T-cell (primary cell): Measurements from ENCODE around the gene HTATIP2. TPM values are rescaled to one million over a fixed set of nuclear protein-coding genes. Genes with fewer than 3 reads are reported as not detected.

ENCODE experiments used
- ATAC-seq, 4 experiments: fragments of 200-7000 bp in 3 of 4; fragments of 150-1000 bp in 1 of 4; cut with Tn5 transposase; replicated peaks in 1 of 4; 1 replicate in 3 of 4; 2 replicates in 1 of 4; pipeline ENCODE4 v1.10.0; 2021; ENCODE audit warnings: moderate library complexity in 3 of 4, mild to moderate bottlenecking in 2 of 4, moderate number of reproducible peaks in 1 of 4
- CTCF ChIA-PET, 2 donors: fragments of 300-600 bp; sonication (Branson Sonifier 250); formaldehyde crosslinking; loops; one replicate each; lab custom pipeline; 2022; ENCODE audit warnings: antibody characterized with exemption in 2 of 2; lab: Charles Lee
- POLR2A ChIA-PET, 2 donors: fragments of 300-600 bp; sonication (Branson Sonifier 250); formaldehyde crosslinking; loops; one replicate each; lab custom pipeline; 2022; ENCODE audit warnings: antibody characterized with exemption in 2 of 2; lab: Charles Lee
- DNase-seq, 35 experiments: peaks; one replicate each; pipeline versions ENCODE4 v3.0.0 to v3.0.0-alpha.2; 2013 to 2023
- H3K27ac ChIP-seq: one replicate; pipeline ENCODE4 v1.5.1; 2013; ENCODE audit warnings: low read length
- H3K27me3 ChIP-seq, 2 experiments: replicated peaks in 1 of 2; 1 replicate in 1 of 2; 2 replicates in 1 of 2; pipeline versions ENCODE4 v1.6.1 to v1.7.0; 2013; ENCODE audit warnings: low read length in 1 of 2, mixed read lengths in 1 of 2; ENCODE audit not compliant: control insufficient read depth in 2 of 2, insufficient read depth in 2 of 2; ENCODE audit errors: extremely low read depth in 1 of 2
- H3K36me3 ChIP-seq, 2 donors: 1 replicate in 1 of 2; 2 replicates in 1 of 2; pipeline versions ENCODE4 v1.6.1 to v1.7.0; 2013; ENCODE audit warnings: low read length in 1 of 2; ENCODE audit not compliant: control insufficient read depth in 2 of 2, insufficient read depth in 1 of 2; ENCODE audit errors: extremely low read depth in 1 of 2
- H3K4me1 ChIP-seq, 2 experiments: 1 replicate in 1 of 2; 2 replicates in 1 of 2; pipeline versions ENCODE4 v1.6.1 to v1.7.0; 2013; ENCODE audit warnings: low read length in 2 of 2, mixed read lengths in 1 of 2; ENCODE audit not compliant: insufficient read depth in 2 of 2, control insufficient read depth in 1 of 2; ENCODE audit errors: extremely low read depth in 1 of 2
- H3K4me3 ChIP-seq, 2 donors: 1 replicate in 1 of 2; 2 replicates in 1 of 2; pipeline versions ENCODE4 v1.5.1 to v1.7.0; 2013; ENCODE audit warnings: mild to moderate bottlenecking in 2 of 2, low read length in 1 of 2, moderate library complexity in 1 of 2; ENCODE audit not compliant: control insufficient read depth in 1 of 2; ENCODE audit errors: extremely low read depth in 1 of 2
- H3K9me3 ChIP-seq: 2 replicates; pipeline ENCODE4 v1.7.0; 2013
- H3K27ac Mint-ChIP-seq, 2 donors: one replicate each; pipeline ENCODE4 v1.8.0; 2020 to 2021; ENCODE audit warnings: mild to moderate bottlenecking in 2 of 2, mixed read lengths in 2 of 2
- H3K27me3 Mint-ChIP-seq, 2 donors: one replicate each; pipeline ENCODE4 v1.8.0; 2021 to 2022; ENCODE audit warnings: mixed read lengths in 2 of 2
- H3K36me3 Mint-ChIP-seq: one replicate; pipeline ENCODE4 v1.8.0; 2021; ENCODE audit warnings: mixed read lengths
- H3K4me1 Mint-ChIP-seq, 3 donors: one replicate each; pipeline ENCODE4 v1.8.0; 2020 to 2022; ENCODE audit warnings: mixed read lengths in 3 of 3, mild to moderate bottlenecking in 1 of 3
- H3K4me3 Mint-ChIP-seq, 3 donors: one replicate each; pipeline ENCODE4 v1.8.0; 2020 to 2022; ENCODE audit warnings: mild to moderate bottlenecking in 3 of 3, mixed read lengths in 3 of 3, moderate library complexity in 3 of 3
- H3K9me3 Mint-ChIP-seq, 3 donors: one replicate each; pipeline ENCODE4 v1.8.0; 2020 to 2022; ENCODE audit warnings: mixed read lengths in 3 of 3
- WGBS: methylation state at CpG from one replicate; pipeline ENCODE4 v1.1.5; 2013; ENCODE audit warnings: missing lambda C conversion rate; ENCODE audit not compliant: insufficient coverage; 5-methylcytosine and 5-hydroxymethylcytosine counted together
- total RNA-seq, 35 experiments: library from RNA in 6 of 35; stranded (reverse) in 6 of 35; fragments of 120-200 nt in 1 of 35; gene quantifications; one replicate each; pipeline versions ENCODE4 v1.2.1 to v1.2.4 and lab custom pipeline; 2013 to 2026

Gene HTATIP2
- total RNA-seq, 5 donors from 2014 or later (not counting 1 experiment from before 2014, with no cell fraction given) = 16.0 to 46.9 (median 40.0) TPM

DNA sequence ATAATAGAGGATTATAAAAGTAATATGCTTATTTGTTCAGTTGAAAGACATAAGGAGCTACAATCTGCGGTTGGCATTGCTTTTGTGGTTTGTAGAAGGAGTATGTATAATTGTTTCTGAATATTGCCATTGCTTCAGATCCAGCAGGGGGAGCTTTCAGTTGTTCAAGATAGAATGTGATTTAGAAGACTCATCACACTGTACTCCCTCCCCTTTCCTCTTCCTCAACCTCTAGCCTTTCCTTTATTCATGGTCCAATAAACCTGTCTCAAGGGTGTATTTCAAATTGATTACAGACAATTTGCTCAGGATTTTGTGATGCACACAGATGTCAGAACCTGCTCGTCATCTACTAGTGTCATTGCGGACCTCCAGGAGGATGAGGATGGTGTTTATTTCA is 33.8 kb downstream of the HTATIP2 start:
- Histone ChIP-seq H3K4me1 (no peaks in the 10 kb centered on the region), H3K4me3 (no peak overlapping the region), H3K27ac (no peak overlapping the region), H3K27me3 (no peaks in the 10 kb centered on the region), H3K9me3 (no peaks in the 10 kb centered on the region), H3K36me3 (peaks cover 0 to 25% of the 10 kb centered on the region in 2 donors)
- H3K36me3 Mint-ChIP-seq = peaks cover 39% of the 10 kb centered on the region
- no peaks in the 10 kb centered on the region for H3K27me3 Mint-ChIP-seq
- no peak overlapping the region for H3K4me3 Mint-ChIP-seq
- 100% methylated on average over 2 of the region's 3 CpGs for WGBS
- POLR2A ChIA-PET = no interaction called here
- DNase-seq = peak in 13 of 35 experiments; percentile 1 to 58 (median 13)
- H3K4me1 Mint-ChIP-seq = peaks cover 8 to 23% (median 14%) of the 10 kb centered on the region in 3 donors
- H3K9me3 Mint-ChIP-seq = no peaks in the 10 kb centered on the region
- peak; percentile 75 to 86 (median 80) for ATAC-seq
- CTCF ChIA-PET = interaction anchor here (0.6 to 1.8 kb wide), 11 partner anchors 8 to 269 kb away, joined by 3 to 8 read pairs (median 4); no protein-coding TSS in a partner anchor
- H3K27ac Mint-ChIP-seq = no peak overlapping the region

DNA sequence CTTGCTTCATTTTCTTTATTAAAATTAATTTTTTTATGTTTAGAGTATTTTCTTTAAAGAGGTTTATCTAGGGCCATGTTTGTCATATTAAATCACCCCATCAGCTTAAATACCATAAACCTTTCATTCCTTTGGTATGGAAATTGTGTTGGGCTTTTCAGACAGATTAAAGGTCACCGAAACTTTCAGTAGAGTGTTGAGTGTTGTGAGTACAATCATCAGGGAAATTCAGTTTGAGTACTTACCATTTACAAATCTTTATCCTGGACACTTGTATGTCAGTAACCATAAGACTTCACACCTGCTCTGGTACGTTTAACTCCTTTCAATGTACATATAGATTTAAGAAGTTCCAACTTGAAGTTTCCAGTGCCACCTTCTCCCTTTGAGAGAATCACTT is 36.0 kb downstream of the HTATIP2 start:
- peaks cover 8 to 16% (median 14%) of the 10 kb centered on the region in 3 donors for H3K4me1 Mint-ChIP-seq
- Histone ChIP-seq H3K27me3 (no peaks in the 10 kb centered on the region), H3K36me3 (peaks cover 3 to 26% of the 10 kb centered on the region in 2 donors), H3K9me3 (no peaks in the 10 kb centered on the region), H3K27ac (no peak overlapping the region), H3K4me3 (no peak overlapping the region), H3K4me1 (no peaks in the 10 kb centered on the region)
- DNase-seq (no peak), ATAC-seq (no peak)
- no peaks in the 10 kb centered on the region for H3K9me3 Mint-ChIP-seq
- no peak overlapping the region for H3K27ac Mint-ChIP-seq
- ChIA-PET CTCF (interaction anchor here in 1 of 2 donors (1.2 kb wide), 2 partner anchors 11 kb away, joined by 3 read pairs; no protein-coding TSS in a partner anchor), POLR2A (no interaction called here)
- no CpG with 5 or more reads among the region's 2 CpGs for WGBS
- no peaks in the 10 kb centered on the region for H3K27me3 Mint-ChIP-seq
- H3K36me3 Mint-ChIP-seq = peaks cover 42% of the 10 kb centered on the region
- H3K4me3 Mint-ChIP-seq = no peak overlapping the region

DNA sequence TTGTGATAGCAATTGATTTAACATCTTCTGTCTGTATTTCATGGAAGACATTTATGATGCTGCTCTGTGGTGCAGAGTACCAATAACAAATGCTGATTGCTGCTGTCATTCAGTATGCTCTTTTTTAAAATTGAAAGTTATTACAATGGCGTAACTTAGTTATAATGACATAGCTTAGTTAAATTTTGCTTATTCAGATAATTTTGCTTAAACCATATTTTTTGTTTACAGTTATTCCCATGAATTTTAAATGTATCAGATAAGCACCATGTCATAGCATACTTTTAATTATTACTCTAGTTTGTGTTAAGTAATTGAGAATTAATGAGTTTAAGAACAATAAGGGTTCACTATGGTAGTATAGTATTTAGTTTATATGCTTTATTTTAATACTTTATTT is 39.5 kb downstream of the HTATIP2 start:
- no peak overlapping the region for H3K4me3 ChIP-seq
- Mint-ChIP-seq H3K4me1 (peaks cover 0 to 6% (median 5%) of the 10 kb centered on the region in 3 donors), H3K36me3 (peaks cover 49% of the 10 kb centered on the region), H3K27me3 (no peaks in the 10 kb centered on the region), H3K4me3 (no peak overlapping the region), H3K27ac (no peak overlapping the region), H3K9me3 (no peaks in the 10 kb centered on the region)
- no peaks in the 10 kb centered on the region for H3K9me3 ChIP-seq
- peaks cover 3 to 39% of the 10 kb centered on the region in 2 donors for H3K36me3 ChIP-seq
- CTCF ChIA-PET = interaction anchor here in 1 of 2 donors (0.6 kb wide), 1 partner anchor 24 kb away, joined by 3 read pairs; no protein-coding TSS in a partner anchor
- ATAC-seq (no peak), DNase-seq (no peak)
- H3K4me1 ChIP-seq = no peaks in the 10 kb centered on the region
- no CpG with 5 or more reads among the region's 1 CpG for WGBS
- H3K27me3 ChIP-seq = no peaks in the 10 kb centered on the region
- POLR2A ChIA-PET = no interaction called here
- H3K27ac ChIP-seq = no peak overlapping the region

DNA sequence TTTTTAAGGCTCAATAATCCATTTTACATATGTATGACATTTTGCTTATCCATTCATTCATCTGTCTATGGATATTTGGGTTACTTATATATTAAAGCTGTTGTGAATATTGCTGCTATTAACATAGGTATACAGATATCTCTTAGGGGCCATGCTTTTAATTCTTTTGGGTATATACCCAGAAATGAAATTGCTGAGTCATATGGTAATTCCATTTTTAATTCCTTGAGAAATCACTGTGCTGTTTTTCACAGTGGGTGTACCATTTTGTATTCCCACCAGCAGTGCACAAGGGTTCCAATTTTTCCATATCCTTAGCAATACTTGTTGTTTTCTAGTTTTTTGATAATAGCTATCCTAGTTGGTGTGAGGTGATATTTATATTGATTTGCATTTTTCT is 43.0 kb downstream of the HTATIP2 start:
- DNase-seq = no peak
- no peak overlapping the region for H3K4me3 Mint-ChIP-seq
- no peak overlapping the region for H3K27ac ChIP-seq
- H3K9me3 ChIP-seq = no peaks in the 10 kb centered on the region
- ChIA-PET POLR2A (no interaction called here), CTCF (interaction anchor here in 1 of 2 donors (1.5 kb wide), 1 partner anchor 10 kb away, joined by 3 read pairs; no protein-coding TSS in a partner anchor)
- peaks cover 3 to 38% of the 10 kb centered on the region in 2 donors for H3K36me3 ChIP-seq
- H3K4me1 ChIP-seq = no peaks in the 10 kb centered on the region
- H3K9me3 Mint-ChIP-seq = no peaks in the 10 kb centered on the region
- no peak overlapping the region for H3K4me3 ChIP-seq
- peaks cover 49% of the 10 kb centered on the region for H3K36me3 Mint-ChIP-seq
- ATAC-seq = no peak
- H3K4me1 Mint-ChIP-seq = peaks cover 0 to 5% (median 4%) of the 10 kb centered on the region in 3 donors
- H3K27me3 Mint-ChIP-seq = no peaks in the 10 kb centered on the region
- H3K27me3 ChIP-seq = no peaks in the 10 kb centered on the region
- H3K27ac Mint-ChIP-seq = no peak overlapping the region

GRCh38 chr11:20407344-20407743 is 43.8 kb downstream of the HTATIP2 start:
- Mint-ChIP-seq H3K27ac (no peak overlapping the region), H3K27me3 (no peaks in the 10 kb centered on the region)
- POLR2A ChIA-PET = no interaction called here

DNA sequence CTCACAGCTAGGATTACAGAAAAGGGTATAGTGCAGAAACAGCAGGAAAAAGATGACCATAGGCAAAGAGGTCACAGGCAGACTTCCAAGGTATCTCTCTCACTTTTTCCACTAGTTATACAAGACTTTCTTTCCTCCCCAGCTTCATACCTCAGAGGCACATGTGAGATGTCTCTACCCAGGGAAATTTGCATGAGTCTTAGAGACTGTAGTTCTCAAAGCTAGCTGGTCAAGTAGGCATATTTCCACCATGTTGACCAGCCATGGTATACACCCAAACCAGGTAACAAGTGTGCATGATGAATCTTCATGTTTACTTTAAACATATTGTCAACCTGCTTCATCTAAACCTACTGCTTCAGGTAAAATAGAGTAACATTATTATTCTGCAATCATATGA is 51.9 kb downstream of the HTATIP2 start:
- ATAC-seq = no peak
- POLR2A ChIA-PET = no interaction called here
- H3K4me1 Mint-ChIP-seq = peaks cover 6 to 11% (median 7%) of the 10 kb centered on the region in 3 donors

More at GRCh38 chr11:20407344-20407743, 43.8 kb downstream of the HTATIP2 start:
- Histone ChIP-seq H3K4me3 (no peak overlapping the region), H3K9me3 (no peaks in the 10 kb centered on the region), H3K36me3 (peaks cover 3 to 35% of the 10 kb centered on the region in 2 donors), H3K27me3 (no peaks in the 10 kb centered on the region), H3K27ac (no peak overlapping the region), H3K4me1 (no peaks in the 10 kb centered on the region)
- DNase-seq (no peak), ATAC-seq (no peak)
- Mint-ChIP-seq H3K36me3 (peaks cover 55% of the 10 kb centered on the region), H3K4me3 (no peak overlapping the region), H3K9me3 (no peaks in the 10 kb centered on the region), H3K4me1 (peaks cover 3 to 5% (median 4%) of the 10 kb centered on the region in 3 donors)
- CTCF ChIA-PET = no interaction called here
- WGBS = no CpG with 5 or more reads among the region's 3 CpGs

More for the DNA sequence above, 51.9 kb downstream of the HTATIP2 start:
- peaks cover 67% of the 10 kb centered on the region for H3K36me3 Mint-ChIP-seq
- no peak overlapping the region for H3K4me3 ChIP-seq
- H3K9me3 Mint-ChIP-seq = no peaks in the 10 kb centered on the region
- no peak overlapping the region for H3K27ac Mint-ChIP-seq
- peaks cover 3 to 15% of the 10 kb centered on the region in 2 donors for H3K36me3 ChIP-seq
- no peak overlapping the region for H3K27ac ChIP-seq
- no peak overlapping the region for H3K4me3 Mint-ChIP-seq
- no peaks in the 10 kb centered on the region for H3K27me3 ChIP-seq
- H3K27me3 Mint-ChIP-seq = no peaks in the 10 kb centered on the region
- no peak for DNase-seq
- CTCF ChIA-PET = no interaction called here
- no peaks in the 10 kb centered on the region for H3K4me1 ChIP-seq
- H3K9me3 ChIP-seq = no peaks in the 10 kb centered on the region
